NCI-H1417 treated with DMSO at 0.1 percent for 48 hours (cell line): Measurements from ENCODE around the gene PPP2R5B.
"Not testable (repeated sequence)": the region's sequence is repeated elsewhere in the genome, so short reads cannot be mapped to it uniquely, and the experiment has no call there.

Experiments used
- DNase-seq: peaks from one replicate; lab custom pipeline; 2025; lab: John Stamatoyannopoulos, UW

PPP2R5B gene

DNA sequence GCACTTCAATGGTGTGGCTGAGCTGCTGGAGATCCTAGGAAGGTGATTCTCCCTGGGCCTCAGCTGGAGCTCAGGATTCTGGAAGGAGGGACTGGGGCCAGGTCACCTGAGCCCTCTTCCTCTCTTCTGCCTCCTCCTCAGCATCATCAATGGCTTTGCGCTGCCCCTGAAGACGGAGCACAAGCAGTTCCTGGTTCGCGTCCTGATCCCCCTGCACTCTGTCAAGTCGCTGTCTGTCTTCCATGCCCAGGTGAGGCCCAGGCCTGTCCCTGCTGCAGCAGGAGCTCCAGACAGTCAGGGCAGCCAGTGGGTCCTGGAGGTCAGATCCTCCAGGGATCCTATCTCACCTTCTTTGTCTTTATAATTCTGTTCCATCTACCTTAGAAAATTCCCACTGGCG lies 5.9 kb downstream of the PPP2R5B start:
- no peak for DNase-seq

DNA sequence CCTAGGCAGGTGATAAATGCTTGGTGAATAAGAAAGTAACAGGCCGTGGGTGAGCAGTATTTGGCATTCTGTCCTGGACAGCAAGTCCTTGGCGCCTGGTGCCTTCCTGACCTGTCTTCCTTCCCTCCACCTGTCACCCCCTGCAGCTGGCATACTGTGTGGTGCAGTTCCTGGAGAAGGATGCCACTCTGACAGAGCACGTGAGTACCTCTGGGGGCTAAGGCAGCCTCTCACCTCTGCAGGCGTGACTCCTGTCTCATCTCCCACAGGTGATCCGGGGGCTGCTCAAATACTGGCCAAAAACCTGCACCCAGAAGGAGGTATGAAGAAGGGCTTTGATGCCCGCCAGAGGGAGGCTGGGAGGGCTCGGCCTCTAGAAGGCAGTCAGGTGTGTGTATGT lies 6.8 kb downstream of the PPP2R5B start:
- no peak for DNase-seq

DNA sequence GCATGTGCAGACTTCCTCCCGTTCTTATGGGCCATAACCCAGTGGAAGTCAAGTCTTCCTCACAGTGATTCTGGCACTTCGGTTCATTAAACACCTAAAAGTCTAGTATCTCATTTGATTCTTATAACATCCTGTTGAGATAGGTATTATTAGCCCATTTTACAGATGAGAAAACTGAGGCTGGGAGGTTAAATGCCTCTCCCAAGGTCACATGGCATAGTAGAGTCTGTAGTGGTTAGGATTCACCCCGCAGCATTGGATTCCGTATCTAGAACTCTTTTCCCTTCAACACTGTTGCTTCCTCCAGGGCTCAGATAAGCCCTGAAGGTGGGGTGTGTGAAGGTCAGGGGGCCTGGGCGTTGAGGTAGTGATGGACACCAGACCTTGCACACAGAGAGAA lies 7.8 kb downstream of the PPP2R5B start:
- no peak for DNase-seq

DNA sequence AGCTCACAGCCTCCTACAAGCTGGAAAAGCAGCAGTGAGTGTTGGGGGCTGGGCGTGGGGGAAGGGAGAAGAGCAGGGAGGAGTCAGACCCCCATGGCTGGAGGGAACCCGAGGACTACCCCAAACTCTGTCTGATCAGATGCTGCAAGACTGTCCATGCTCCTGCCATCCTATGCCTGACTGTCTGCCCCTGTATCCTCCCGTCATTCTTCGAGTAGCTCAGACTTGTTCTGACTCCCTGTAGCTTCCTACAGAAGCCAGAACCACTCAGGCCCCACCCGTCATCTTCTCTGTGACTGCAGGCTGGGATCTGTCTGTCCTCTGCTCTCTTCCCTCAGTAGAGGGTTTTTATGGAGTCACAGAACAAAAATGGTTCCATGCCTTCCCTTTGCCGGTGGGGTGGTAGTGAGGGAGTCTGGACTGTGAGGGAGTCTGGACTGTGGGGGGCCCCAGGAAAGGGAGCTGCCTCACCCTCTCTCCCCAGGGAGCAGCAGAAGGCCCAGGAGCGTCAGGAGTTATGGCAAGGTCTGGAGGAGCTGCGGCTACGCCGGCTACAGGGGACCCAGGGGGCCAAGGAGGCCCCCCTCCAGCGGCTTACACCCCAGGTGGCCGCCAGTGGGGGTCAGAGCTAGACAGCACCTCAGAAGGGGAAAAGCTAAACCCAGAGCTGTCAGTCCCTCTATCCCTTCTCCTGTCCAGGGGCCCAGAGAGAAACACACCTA lies 8.9 kb downstream of the PPP2R5B start:
- DNase-seq = no peak

DNA sequence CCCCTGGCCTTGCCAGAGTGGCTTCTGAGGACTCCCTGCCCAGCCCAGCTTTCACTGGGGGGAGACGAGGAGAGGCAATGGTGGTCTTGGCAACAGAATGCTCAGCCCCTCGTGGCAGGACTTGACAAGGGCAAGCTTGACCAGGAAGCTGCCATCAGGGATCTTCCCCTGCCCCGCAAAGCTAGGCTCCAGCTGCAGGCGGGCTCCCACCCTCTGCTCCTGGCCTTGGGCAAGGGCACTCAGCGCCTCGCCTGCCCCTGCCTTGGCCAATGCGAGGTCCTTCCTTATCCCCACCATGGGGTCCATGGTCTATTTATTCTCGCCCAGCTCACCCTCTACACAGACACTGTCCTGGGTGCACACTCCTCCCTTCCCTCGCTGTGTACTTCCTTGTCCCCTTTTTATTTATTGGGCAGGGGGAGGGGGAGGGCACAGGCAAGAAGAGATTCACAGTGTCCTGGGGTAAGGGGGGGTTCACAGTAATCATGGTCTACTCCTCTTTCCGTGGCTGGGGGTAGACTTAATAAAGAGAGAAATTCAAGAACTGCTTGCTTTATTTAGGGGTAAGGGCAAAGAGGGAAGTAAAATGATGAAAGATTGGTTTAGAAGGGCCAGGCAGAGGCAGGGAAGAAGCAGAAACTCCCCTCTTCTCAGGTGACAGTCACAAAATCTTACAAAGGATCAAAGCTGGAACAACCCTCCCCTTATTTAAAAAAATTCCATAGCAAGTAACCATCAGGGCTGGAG lies 9.6 kb downstream of the PPP2R5B start:
- DNase-seq = no peak

DNA sequence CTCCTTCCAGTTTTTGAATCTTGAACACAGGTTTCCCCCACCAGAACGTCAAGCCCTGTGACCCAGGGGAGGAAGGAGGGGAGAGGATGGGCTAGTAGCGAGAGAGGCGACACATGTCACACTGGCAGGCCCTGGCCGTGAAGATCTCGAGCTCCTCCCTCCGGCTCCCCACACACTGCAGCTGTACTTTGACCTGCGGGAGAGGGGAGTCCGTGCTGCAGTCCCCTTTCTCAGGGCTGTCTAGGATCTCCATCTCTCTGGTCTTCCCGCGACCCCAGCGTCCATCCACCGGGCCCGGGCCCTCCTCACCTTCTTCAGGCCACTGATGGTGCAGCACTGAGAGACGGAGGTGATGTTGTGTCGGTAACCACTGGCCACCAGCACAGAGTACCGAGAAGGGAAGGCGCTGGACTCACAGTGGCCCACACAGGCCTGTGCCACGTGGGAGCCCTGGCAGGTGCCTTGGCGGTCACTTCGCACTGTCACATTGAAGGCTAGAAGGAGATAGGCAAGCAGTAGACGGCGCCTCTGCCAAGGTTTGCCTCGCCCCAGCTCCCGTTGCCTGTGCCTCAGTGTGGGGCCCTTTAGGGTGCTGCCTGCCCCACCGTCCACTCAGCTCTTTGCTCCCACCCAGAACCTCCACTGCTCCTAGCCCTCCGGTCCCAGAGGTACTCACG lies 10.3 kb downstream of the PPP2R5B start:
- DNase-seq = no peak

DNA sequence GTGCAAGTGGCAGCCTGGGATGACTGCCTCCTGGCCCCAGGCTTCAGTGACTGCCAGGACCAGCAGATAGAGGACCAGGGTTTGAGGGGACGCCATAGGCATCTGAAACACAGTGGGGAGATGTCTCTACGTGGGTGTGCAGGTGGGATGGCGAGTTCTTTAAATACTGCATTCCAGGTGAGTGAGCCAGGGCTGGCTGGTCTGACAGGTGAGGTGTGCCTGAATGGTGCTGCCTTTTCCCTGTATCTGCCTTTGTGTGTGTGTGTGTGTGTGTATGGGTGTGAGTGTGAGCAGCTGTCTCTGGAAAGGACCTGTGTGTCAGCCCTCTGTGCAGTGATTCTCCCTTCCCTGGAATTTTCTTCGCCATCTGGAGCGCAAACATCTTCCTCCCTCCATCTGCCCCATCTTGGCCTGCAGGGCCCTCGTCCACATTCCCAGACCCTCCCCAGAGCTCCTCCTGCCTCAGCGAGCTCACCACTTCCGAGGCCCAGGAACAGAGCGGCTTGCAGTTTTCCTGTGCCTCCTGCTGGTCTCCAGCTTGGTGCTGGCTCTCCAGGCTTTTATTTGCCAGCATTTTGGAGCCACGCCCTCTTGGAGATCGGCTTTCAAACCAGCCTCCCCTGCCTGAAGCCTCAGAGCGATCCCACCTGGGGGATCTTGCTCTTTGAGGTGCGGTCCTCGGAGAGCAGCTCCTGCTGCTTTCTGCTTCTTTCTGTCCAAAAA lies 11.0 kb downstream of the PPP2R5B start, which contains the start of gene GPHA2:
GPHA2 (minus strand) TSS at position 535 of the 723 bp plus-strand sequence; CDS start at position 102, 433 bp downstream.
- no peak for DNase-seq

DNA sequence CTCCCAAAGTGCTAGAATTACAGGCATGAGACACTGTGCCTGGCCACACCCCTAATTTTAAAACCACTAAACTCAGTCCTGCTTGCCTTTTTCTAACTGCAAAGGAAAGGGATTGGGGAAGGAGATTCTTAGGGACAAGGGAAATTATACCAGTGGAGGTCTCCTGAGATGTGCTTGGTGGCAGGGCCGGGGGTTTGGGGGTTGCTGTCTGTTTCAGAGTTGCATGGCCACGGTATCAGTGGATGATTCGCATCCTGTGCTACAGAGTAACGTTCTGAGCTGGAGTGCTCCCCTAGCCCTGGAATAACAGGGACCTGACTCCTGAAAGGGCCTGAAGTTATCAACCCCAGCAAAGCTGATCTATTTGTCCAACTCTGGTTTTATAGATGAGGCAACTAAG lies 12.1 kb downstream of the PPP2R5B start:
- DNase-seq = no peak

DNA sequence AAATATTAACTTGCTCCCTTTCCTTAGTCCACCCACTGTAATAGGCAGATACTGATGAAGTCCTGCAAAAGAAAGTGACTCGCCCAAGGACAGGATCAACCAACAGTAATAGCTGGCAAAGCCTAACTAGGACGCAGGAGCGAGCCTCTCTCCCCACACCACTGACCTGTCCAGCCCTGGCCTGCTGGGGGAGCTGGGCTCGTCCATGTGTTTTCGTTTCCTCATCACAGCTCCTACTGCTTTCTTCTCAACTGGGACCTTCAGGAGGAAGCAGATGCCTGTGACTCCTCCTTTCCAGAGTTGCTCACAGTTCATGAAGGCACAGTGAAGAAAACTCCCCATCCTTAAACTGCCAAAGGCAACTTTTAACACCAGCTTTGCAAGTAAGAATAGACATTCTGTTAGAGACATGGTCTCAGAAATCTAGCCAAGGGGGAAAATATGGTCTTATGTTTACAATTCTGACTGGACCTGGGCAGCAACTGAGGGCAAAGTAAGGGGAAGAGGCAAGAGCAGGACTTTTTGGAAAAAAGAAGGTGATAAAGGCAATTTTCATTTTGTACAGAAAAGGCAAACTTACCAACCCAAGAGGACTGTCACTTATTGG lies 22.8 kb downstream of the PPP2R5B start:
- no peak for DNase-seq

DNA sequence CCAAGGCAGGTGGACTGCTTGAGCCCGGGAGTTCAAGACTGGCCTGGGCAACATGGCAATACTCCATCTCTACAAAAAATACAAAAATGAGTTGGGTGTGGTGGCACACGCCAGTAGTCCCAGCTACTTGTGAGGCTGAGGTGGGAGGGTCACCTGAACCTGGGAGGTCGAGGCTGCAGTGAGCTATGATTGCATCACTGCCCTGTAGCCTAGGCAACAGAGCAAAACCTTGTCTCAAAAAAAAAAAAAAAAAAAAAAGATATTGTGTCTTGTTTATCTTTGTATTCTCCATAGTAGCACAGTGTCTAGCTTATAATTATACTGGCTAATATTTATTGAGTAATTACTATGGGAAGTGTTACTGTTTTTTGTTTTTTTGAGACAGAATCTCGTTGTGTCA lies 27.0 kb downstream of the PPP2R5B start:
- DNase-seq = no peak

DNA sequence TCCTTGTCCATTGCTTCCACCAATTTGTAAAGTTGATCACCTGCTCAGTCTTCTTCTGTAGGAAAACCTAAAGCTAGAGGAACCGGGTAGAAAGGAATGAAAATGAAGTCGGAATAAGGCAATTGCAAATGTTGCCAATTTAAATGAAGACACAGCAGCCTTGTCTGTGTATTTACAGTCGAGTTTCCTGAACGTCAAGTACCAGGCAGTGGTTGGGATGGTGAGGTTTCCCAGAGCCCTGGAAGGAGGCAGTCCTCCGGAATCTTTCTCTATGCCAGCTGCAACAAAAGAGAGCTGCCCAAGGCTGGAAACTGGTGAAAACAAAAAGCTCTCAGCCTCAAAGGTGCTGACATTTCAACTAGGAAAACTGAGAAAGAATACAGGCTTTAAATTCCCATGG lies 29.7 kb downstream of the PPP2R5B start:
- no peak for DNase-seq

DNA sequence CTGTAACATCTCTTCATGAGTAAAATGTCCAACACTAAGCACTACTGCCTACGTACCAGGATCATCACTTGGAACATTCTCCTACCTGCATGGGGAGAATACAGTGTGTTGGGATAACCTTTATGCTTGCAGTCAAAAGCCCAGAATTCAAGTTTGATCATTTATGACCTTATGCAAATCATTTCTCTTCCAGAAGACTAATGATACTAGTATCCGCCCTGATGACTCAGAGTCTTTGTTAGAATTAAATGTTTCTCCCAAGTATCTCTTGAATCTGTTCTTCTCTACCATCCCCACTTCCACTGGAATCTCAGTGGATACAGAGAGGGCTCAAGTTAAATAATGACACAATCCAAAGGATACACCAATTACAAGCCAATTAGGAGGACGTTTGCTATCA lies 35.0 kb downstream of the PPP2R5B start:
- no peak for DNase-seq

DNA sequence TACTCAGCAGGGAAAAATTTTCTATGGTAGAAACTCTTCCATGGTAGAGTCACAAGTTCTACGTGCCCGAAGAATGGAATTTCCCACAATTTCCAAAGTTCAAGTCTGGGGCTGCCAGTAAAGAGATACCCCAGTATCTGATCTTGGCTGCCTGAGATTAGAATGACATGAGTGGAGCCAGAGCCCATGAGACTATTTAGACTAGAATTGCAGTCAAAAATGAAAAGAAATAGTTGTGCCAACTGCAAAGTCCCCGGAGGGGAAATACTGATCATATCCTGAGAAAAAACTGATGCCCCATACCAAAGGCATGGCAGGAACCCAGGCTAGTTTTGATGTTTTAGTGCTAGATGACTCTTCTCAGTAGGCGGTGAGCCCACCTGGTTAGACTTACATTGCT lies 36.2 kb downstream of the PPP2R5B start:
- no peak for DNase-seq

DNA sequence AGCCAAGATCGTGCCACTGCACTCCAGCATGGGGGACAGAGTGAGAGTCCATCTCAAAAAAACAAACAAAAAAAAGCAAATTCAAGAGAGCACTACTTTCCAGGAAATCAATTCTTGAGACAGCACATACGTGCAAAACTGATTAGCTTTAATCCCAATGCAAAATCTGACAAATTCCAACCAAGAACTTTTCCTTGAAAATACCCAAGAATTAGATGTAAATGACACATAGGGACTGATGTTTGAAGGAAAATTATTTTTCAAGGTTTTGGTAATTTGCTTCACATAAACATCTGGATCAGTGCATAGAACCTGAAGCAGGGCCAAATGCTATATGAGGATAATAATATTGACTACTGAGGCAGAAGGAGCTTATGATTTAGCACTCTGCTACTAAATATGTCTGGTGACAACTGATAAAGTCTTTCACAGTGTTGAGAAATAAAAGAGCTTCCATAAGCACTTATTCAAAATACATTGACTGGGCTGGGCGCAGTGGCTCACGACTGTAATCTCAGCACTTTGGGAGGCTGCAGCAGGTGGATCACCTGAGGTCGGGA lies 38.7 kb downstream of the PPP2R5B start:
- no peak for DNase-seq

DNA sequence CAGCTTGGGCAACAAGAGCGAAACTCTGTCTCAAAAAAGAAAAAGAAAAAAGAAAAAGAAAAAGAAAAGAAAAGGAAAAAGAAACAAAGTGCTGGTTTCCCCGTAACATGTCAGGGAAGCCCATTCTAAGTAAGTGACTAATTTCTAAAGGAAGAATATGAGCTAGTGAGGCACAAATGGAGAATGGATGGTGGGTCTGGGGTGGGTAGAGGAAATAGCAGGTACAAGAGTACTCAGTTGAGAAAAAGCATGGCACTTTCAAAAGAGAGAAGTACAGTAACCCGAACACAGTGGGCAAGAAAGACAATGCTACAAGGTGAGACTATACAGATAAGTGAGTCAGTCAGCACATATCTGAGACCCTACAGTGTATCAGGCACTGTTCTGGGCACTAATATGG lies 42.9 kb downstream of the PPP2R5B start:
- DNase-seq = no peak

DNA sequence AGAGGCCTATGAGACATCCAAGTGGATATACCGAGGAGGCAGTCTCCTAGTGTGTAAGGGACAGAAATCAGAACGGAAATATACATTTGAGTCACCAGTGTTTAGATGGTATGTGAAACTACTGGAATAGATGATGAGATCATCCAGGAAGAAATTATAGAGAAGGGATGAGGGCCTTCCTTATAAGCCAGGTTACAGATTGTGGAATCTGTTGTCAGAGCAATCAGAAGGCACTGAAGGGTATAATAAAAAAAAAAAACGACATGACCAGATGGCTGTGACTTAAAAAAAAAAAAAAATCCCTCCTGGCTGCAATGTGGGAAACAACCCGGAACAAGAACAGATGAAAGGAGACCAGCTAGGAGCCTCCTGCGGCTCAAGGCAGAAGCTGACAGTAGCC lies 44.7 kb downstream of the PPP2R5B start:
- DNase-seq = no peak

DNA sequence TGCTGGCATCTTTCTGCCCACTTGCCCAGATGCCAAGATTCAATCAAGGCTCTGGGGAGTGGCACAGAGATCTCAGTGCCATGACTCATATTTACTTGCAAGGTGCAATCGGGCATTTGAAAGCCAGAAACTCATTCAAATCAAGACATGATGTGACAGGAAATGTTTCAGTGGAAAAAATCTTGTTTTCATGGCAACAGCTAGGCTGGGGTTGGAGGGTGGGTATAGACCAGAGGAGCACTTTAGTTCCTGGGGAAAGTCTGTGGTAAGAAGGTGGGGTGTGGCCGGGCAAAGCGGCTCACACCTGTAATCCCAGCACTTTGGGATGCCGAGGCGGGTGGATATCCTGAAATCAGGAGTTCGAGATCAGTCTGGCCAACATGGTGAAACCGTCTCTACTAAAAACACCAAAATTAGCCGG lies 46.3 kb downstream of the PPP2R5B start:
- DNase-seq = no peak

DNA sequence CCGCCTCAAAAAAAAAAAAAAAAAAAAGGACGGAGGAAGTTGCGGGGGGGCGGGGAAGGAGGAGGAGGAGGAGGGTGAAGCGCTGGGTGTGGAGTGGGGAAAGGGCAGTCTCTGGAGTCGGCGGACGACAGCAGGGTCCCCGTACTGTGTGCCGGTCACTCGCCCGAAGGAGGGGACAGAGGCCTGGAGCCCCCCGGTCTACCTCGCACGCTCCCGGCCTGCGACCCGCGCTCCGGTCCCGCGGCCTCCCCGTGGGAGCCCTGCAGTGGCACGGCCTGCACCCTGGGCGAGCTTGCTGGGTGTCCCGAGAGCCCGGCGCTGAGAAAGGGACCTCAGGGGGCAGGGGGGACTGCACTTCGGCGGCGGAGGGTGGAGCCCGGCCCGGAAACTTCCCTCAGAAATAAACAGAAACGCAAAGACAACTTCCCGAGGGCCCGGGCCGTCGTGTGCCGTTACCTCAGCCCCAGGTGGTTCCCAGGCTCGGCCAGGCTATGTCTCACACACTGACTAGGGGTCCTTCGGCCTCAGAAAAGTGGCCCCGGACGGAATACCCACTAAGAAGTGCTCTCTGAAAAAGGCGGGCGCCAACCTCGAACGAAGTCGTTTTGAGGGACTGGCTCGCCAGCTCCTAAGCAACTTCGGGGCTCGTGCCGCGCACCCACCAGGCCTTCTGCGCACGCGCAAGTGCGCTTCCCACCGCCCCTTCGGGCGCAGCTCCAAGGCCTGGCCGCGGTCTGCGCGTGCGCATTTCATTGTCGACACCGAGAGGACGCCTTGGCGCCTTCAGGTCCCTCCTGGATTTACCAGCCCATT lies 47.1 kb downstream of the PPP2R5B start, which contains the start of gene MAJIN:
MAJIN (minus strand) TSS at position 688 of the 813 bp plus-strand sequence. CDS start 12,703 bp downstream, outside the sequence.
- DNase-seq = no peak

DNA sequence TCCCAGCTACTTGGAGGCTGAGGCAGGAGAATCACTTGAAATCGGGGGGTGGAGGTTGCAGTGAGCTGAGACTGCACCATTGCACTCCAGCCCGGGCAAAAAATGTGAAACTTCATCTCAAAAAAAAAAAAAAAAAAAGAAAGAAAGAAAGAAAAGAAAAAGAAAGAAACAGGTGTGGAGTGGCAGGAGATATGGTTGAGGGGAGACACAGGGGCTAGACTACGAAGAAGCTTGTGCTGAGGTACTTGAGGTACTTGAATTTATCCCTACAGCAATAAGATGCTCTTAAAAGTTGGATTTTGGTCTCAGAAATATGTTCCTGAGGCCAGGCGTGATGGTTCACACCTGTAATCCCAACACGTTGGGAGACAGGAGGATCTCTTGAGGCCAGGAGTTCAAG lies 49.6 kb downstream of the PPP2R5B start:
- no peak for DNase-seq

DNA sequence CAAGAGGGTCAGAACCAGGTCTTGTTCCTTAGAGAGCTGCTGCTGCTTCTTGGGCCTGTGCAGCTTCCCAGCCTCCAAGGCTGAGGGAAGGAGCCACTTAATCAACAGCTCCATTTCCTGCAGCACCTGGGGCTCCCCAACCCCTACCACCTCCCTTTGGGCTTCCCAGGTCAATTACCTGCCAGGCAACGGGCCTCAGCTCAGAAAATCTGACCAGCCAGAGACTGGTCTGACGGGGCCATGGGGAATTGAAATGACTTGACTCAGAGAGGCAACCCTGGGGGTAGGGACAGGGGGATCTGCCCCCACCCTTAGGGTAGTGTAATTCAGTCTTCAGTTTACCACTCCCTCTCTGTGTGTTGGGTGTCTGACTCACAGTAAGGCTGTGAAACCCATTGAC lies 52.2 kb downstream of the PPP2R5B start:
- no peak for DNase-seq

DNA sequence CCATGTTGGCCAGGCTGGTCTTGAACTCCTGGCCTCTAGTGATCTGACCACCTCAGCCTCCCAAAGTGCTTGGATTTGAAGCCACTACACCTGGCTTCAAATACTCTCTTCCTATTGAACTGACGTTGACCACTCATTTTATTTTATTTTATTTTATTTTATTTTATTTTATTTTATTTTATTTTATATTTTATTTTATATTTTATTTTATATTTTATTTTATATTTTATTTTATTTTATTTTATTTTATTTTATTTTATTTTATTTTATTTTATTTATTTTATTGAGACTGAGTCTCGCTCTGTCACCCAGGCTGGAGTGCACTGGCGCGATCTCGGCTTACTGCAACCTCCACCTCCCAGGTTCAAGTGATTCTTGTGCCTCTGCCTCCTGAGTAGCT lies 58.9 kb downstream of the PPP2R5B start:
- not testable (repeated sequence) for DNase-seq
